ENCODE results near the gene TMEM181.
"Not testable (repeated sequence)": the region's sequence is repeated elsewhere in the genome, so short reads cannot be mapped to it uniquely, and the experiment has no call there.

The TMEM181 gene

GRCh38 chr6:158661156-158661685 is 101.3 kb downstream of the TMEM181 start:
- Mint-ChIP-seq H3K4me3 (no peak overlapping the region), H3K27ac (peak overlapping the region; percentile 12), H3K27me3 (peaks cover under 1% of the 10 kb centered on the region), H3K36me3 (ENCODE audit: low read depth) (no peaks in the 10 kb centered on the region), H3K9me3 (no peaks in the 10 kb centered on the region), H3K4me1 (ENCODE audit: low read depth) (peaks cover 58% of the 10 kb centered on the region)
- intact Hi-C loops (cut with micrococcal nuclease): no loop called here

- H3K27me3 Mint-ChIP-seq: no peaks in the 10 kb centered on the region
- H3K27ac Mint-ChIP-seq: peak overlapping the region; percentile 65
- no peak overlapping the region for H3K4me3 Mint-ChIP-seq
- peaks cover 64% of the 10 kb centered on the region for H3K4me1 Mint-ChIP-seq (ENCODE audit: low read depth)
- no peaks in the 10 kb centered on the region for H3K9me3 Mint-ChIP-seq
- intact Hi-C loops (cut with micrococcal nuclease): no loop called here
- no peaks in the 10 kb centered on the region for H3K36me3 Mint-ChIP-seq (ENCODE audit: low read depth)
These were observed 102.7 kb downstream of the TMEM181 start for GRCh38 chr6:158662607-158662953.

GRCh38 chr6:158662954-158663624 is 103.2 kb downstream of the TMEM181 start:
- Mint-ChIP-seq H3K4me1 (ENCODE audit: low read depth) (peaks cover 67% of the 10 kb centered on the region), H3K9me3 (no peaks in the 10 kb centered on the region), H3K36me3 (ENCODE audit: low read depth) (no peaks in the 10 kb centered on the region), H3K27ac (peak overlapping the region; percentile 65), H3K27me3 (no peaks in the 10 kb centered on the region), H3K4me3 (peak overlapping the region; percentile 68)
- intact Hi-C loops (cut with micrococcal nuclease): no loop called here

- Mint-ChIP-seq H3K4me3 (peak overlapping the region; percentile 68), H3K27me3 (no peaks in the 10 kb centered on the region), H3K27ac (peak overlapping the region; percentile 65), H3K4me1 (ENCODE audit: low read depth) (peaks cover 72% of the 10 kb centered on the region), H3K36me3 (ENCODE audit: low read depth) (no peaks in the 10 kb centered on the region), H3K9me3 (no peaks in the 10 kb centered on the region)
- intact Hi-C loops (cut with micrococcal nuclease): no loop called here
These were observed 103.8 kb downstream of the TMEM181 start for GRCh38 chr6:158663625-158664165.

GRCh38 chr6:158665332-158665731 is 105.4 kb downstream of the TMEM181 start:
- no peaks in the 10 kb centered on the region for H3K9me3 Mint-ChIP-seq

GRCh38 chr6:158666628-158667359 is 106.9 kb downstream of the TMEM181 start:
- Mint-ChIP-seq H3K27ac (peak overlapping the region; percentile 94), H3K36me3 (ENCODE audit: low read depth) (no peaks in the 10 kb centered on the region), H3K4me3 (peak overlapping the region; percentile 27), H3K27me3 (no peaks in the 10 kb centered on the region), H3K9me3 (no peaks in the 10 kb centered on the region), H3K4me1 (ENCODE audit: low read depth) (peaks cover 58% of the 10 kb centered on the region)
- intact Hi-C loops (cut with micrococcal nuclease): loop anchor here (1.0 to 2.0 kb wide), 2 partner anchors 20 to 22 kb away; partner anchors contain the start of gene DYNLT1

More at GRCh38 chr6:158665332-158665731, 105.4 kb downstream of the TMEM181 start:
- Mint-ChIP-seq H3K27me3 (no peaks in the 10 kb centered on the region), H3K4me1 (ENCODE audit: low read depth) (peaks cover 69% of the 10 kb centered on the region), H3K4me3 (no peak overlapping the region), H3K36me3 (ENCODE audit: low read depth) (no peaks in the 10 kb centered on the region), H3K27ac (peak overlapping the region; percentile 20)
- intact Hi-C loops (cut with micrococcal nuclease): no loop called here

GRCh38 chr6:158667360-158667981 is 107.6 kb downstream of the TMEM181 start:
- Mint-ChIP-seq H3K4me1 (ENCODE audit: low read depth) (peaks cover 58% of the 10 kb centered on the region), H3K4me3 (peak overlapping the region; percentile 27), H3K36me3 (ENCODE audit: low read depth) (no peaks in the 10 kb centered on the region), H3K27me3 (no peaks in the 10 kb centered on the region), H3K9me3 (no peaks in the 10 kb centered on the region), H3K27ac (peak overlapping the region; percentile 94)
- intact Hi-C loops (cut with micrococcal nuclease): loop anchor here (1.0 to 2.0 kb wide), 2 partner anchors 19 to 23 kb away; partner anchors contain the start of gene DYNLT1

- no peaks in the 10 kb centered on the region for H3K36me3 Mint-ChIP-seq (ENCODE audit: low read depth)
- intact Hi-C loops (cut with micrococcal nuclease): no loop called here
- H3K9me3 Mint-ChIP-seq: no peaks in the 10 kb centered on the region
- no peak overlapping the region for H3K4me3 Mint-ChIP-seq
- peaks cover 47% of the 10 kb centered on the region for H3K4me1 Mint-ChIP-seq (ENCODE audit: low read depth)
- H3K27me3 Mint-ChIP-seq: no peaks in the 10 kb centered on the region
- H3K27ac Mint-ChIP-seq: peak overlapping the region; percentile 24
These were observed 108.8 kb downstream of the TMEM181 start for GRCh38 chr6:158668707-158669103.

GRCh38 chr6:158669145-158670035 is 109.5 kb downstream of the TMEM181 start:
- Mint-ChIP-seq H3K9me3 (no peaks in the 10 kb centered on the region), H3K4me3 (no peak overlapping the region), H3K4me1 (ENCODE audit: low read depth) (peaks cover 40% of the 10 kb centered on the region), H3K27ac (no peak overlapping the region), H3K36me3 (ENCODE audit: low read depth) (no peaks in the 10 kb centered on the region), H3K27me3 (no peaks in the 10 kb centered on the region)
- intact Hi-C loops (cut with micrococcal nuclease): no loop called here

GRCh38 chr6:158672119-158672518 is 112.2 kb downstream of the TMEM181 start:
- H3K27ac Mint-ChIP-seq; H3K9me3 Mint-ChIP-seq; H3K36me3 Mint-ChIP-seq (ENCODE audit: low read depth); H3K27me3 Mint-ChIP-seq; H3K4me3 Mint-ChIP-seq; intact Hi-C loops (cut with micrococcal nuclease): not testable (repeated sequence)
- H3K4me1 Mint-ChIP-seq (ENCODE audit: low read depth): peaks cover 19% of the 10 kb centered on the region

- H3K27me3 Mint-ChIP-seq: no peaks in the 10 kb centered on the region
- no peak overlapping the region for H3K4me3 Mint-ChIP-seq
- H3K27ac Mint-ChIP-seq: peak overlapping the region; percentile 27
- intact Hi-C loops (cut with micrococcal nuclease): no loop called here
- peaks cover 13% of the 10 kb centered on the region for H3K4me1 Mint-ChIP-seq (ENCODE audit: low read depth)
- no peaks in the 10 kb centered on the region for H3K9me3 Mint-ChIP-seq
- H3K36me3 Mint-ChIP-seq (ENCODE audit: low read depth): no peaks in the 10 kb centered on the region
These were observed 112.8 kb downstream of the TMEM181 start for GRCh38 chr6:158672726-158673125.

- no peaks in the 10 kb centered on the region for H3K36me3 Mint-ChIP-seq (ENCODE audit: low read depth)
These were observed 114.6 kb downstream of the TMEM181 start for GRCh38 chr6:158674342-158675131.

More at GRCh38 chr6:158674342-158675131, 114.6 kb downstream of the TMEM181 start:
- no peak overlapping the region for H3K27ac Mint-ChIP-seq
- H3K9me3 Mint-ChIP-seq: no peaks in the 10 kb centered on the region
- H3K27me3 Mint-ChIP-seq: no peaks in the 10 kb centered on the region
- peaks cover 2% of the 10 kb centered on the region for H3K4me1 Mint-ChIP-seq (ENCODE audit: low read depth)
- no peak overlapping the region for H3K4me3 Mint-ChIP-seq
- intact Hi-C loops (cut with micrococcal nuclease): no loop called here

Data from dendritic cell treated with granulocyte-macrophage colony-stimulating factor and Interleukin-4, amounts not matched to agents 40 ng/mL and 50 ng/mL, for 4 days (primary cell).